Gastroesophageal sphincter (tissue), 4 donors: ENCODE results near the gene MBTD1. TPM values are rescaled to one million over a fixed set of nuclear protein-coding genes. Genes with fewer than 3 reads are reported as not detected.

Source experiments
- ATAC-seq: fragments of 150-250 bp; one replicate; pipeline ENCODE4 v1.9.1; 2016; ENCODE audit warnings: mild to moderate bottlenecking, moderate library complexity
- H3K27ac ChIP-seq, 4 donors: fragments of 200-600 bp; sonication (generic) in 3 of 4; 1 replicate in 3 of 4; 2 replicates in 1 of 4; pipeline ENCODE4 v1.5.1; 2016 to 2019
- H3K27me3 ChIP-seq: fragments of 200-600 bp; sonication (generic); one replicate; pipeline ENCODE4 v1.5.1; 2019
- H3K36me3 ChIP-seq, 2 donors: fragments of 200-600 bp; sonication (generic); one replicate each; pipeline ENCODE4 v1.5.1; 2019; ENCODE audit warnings: control low read depth in 1 of 2
- H3K4me1 ChIP-seq, 3 donors: fragments of 200-600 bp; sonication (generic); 1 replicate in 2 of 3; 2 replicates in 1 of 3; pipeline ENCODE4 v1.5.1; 2016 to 2019; ENCODE audit warnings: control low read depth in 2 of 3
- H3K4me3 ChIP-seq, 2 donors: fragments of 200-600 bp; sonication (generic); one replicate each; pipeline ENCODE4 v1.5.1; 2019; ENCODE audit warnings: mild to moderate bottlenecking in 1 of 2, moderate library complexity in 1 of 2
- H3K9me3 ChIP-seq, 3 donors: fragments of 200-600 bp; sonication (generic); one replicate each; pipeline ENCODE4 v1.5.1; 2017 to 2019; ENCODE audit warnings: control low read depth in 2 of 3
- EP300 ChIP-seq: sonication (generic); formaldehyde crosslinking; IDR thresholded peaks from one replicate; pipeline ENCODE4 v1.6.1; 2017; ENCODE audit warnings: antibody characterized with exemption, mild to moderate bottlenecking
- POLR2A ChIP-seq, 2 donors: fragments of 450-650 bp; IDR thresholded peaks; one replicate each; pipeline ENCODE4 v1.6.1; 2017; ENCODE audit warnings: antibody characterized with exemption in 2 of 2, mild to moderate bottlenecking in 2 of 2, moderate library complexity in 1 of 2
- POLR2AphosphoS5 ChIP-seq: sonication (generic); formaldehyde crosslinking; IDR thresholded peaks from one replicate; pipeline ENCODE4 v1.6.1; 2017; ENCODE audit warnings: antibody characterized with exemption
- WGBS, 2 donors: methylation state at CpG; one replicate each; pipeline ENCODE4 v1.1.5; 2018; ENCODE audit warnings: low coverage in 1 of 2; 5-methylcytosine and 5-hydroxymethylcytosine counted together
- total RNA-seq, 4 donors: library from RNA; depleted of rRNA; stranded (reverse); fragments of >200 nt; gene quantifications; one replicate each; pipeline ENCODE4 v1.1.0, GENCODE V29; 2016
- TF ChIP-seq, protein P1 (sequence below), 4 experiments: fragments of 200-600 bp in 2 of 4; fragments of 450-650 bp in 2 of 4; sonication (generic) in 1 of 4; IDR thresholded peaks; one replicate each; pipeline ENCODE4 v1.5.1; 2017 to 2019; ENCODE audit warnings: antibody characterized with exemption in 4 of 4, mild to moderate bottlenecking in 2 of 4, moderate library complexity in 2 of 4

The MBTD1 gene
- total RNA-seq, 4 donors from 2014 or later: 7.3 to 19.9 (median 13.1) TPM

- no peak for TF ChIP-seq EP300
- no peak for TF ChIP-seq POLR2AphosphoS5
- TF ChIP-seq, protein P1, sequence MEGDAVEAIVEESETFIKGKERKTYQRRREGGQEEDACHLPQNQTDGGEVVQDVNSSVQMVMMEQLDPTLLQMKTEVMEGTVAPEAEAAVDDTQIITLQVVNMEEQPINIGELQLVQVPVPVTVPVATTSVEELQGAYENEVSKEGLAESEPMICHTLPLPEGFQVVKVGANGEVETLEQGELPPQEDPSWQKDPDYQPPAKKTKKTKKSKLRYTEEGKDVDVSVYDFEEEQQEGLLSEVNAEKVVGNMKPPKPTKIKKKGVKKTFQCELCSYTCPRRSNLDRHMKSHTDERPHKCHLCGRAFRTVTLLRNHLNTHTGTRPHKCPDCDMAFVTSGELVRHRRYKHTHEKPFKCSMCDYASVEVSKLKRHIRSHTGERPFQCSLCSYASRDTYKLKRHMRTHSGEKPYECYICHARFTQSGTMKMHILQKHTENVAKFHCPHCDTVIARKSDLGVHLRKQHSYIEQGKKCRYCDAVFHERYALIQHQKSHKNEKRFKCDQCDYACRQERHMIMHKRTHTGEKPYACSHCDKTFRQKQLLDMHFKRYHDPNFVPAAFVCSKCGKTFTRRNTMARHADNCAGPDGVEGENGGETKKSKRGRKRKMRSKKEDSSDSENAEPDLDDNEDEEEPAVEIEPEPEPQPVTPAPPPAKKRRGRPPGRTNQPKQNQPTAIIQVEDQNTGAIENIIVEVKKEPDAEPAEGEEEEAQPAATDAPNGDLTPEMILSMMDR (IDR thresholded peaks at IDR 0.05): no peak
- TF ChIP-seq POLR2A (IDR thresholded peaks at IDR 0.05): no peak
- ATAC-seq: no peak
- WGBS, 2 donors: 87 to 100% methylated on average over 1 to 3 of the region's 3 CpGs
These were observed 100.2 kb downstream of the MBTD1 start for GRCh38 chr17:51159604-51160003.

GRCh38 chr17:51155416-51155815, 104.4 kb downstream of the MBTD1 start:
- ATAC-seq: no peak
- Histone ChIP-seq H3K27ac (no peak overlapping the region), H3K4me1 (peaks cover 0 to 26% (median 12%) of the 10 kb centered on the region in 3 donors), H3K4me3 (no peak overlapping the region), H3K9me3 (no peaks in the 10 kb centered on the region), H3K27me3 (no peaks in the 10 kb centered on the region), H3K36me3 (peaks cover 0 to 21% of the 10 kb centered on the region in 2 donors)
- TF ChIP-seq POLR2AphosphoS5 (no peak), POLR2A (IDR thresholded peaks at IDR 0.05) (no peak), EP300 (no peak)
- TF ChIP-seq, protein P1 (IDR thresholded peaks at IDR 0.05): no peak
- WGBS, 2 donors: 100% methylated on average over 3 to 4 of the region's 8 CpGs

More at GRCh38 chr17:51159604-51160003, 100.2 kb downstream of the MBTD1 start:
- no peak overlapping the region for H3K27ac ChIP-seq
- no peaks in the 10 kb centered on the region for H3K9me3 ChIP-seq
- H3K27me3 ChIP-seq: no peaks in the 10 kb centered on the region
- H3K36me3 ChIP-seq: peaks cover 0 to 41% of the 10 kb centered on the region in 2 donors
- no peak overlapping the region for H3K4me3 ChIP-seq
- H3K4me1 ChIP-seq: peaks cover 0 to 7% (median 3%) of the 10 kb centered on the region in 3 donors

DNA sequence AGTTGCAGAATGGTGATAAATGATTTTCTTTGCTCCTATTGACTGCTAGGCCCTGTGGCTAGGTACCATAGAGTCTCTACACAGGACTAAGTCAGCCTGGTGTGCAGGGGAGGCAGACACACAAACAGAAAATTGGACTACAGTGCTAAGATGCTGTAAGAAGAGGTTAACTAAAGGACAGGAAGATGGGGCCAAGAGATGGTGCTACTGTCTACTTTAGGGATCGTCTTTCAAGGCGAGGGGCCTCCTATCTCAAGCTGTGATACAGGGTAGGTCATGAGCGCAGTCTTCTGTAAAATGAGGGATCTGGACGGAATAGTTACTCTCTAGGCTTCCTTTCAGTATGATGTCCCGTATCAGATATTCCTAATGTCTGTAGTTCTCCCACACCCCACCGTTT, 105.7 kb downstream of the MBTD1 start:
- ATAC-seq: no peak
- H3K27ac ChIP-seq: peak overlapping the region in 1 of 4 donors; percentile 89
- 9 to 12% methylated on average over 6 of the region's 6 CpGs for WGBS, 2 donors

GRCh38 chr17:51153210-51154072, 106.4 kb downstream of the MBTD1 start, which contains the start of gene NME1:
Gene NME1, plus strand, starts transcription at chr17:51153559. Its CDS starts 2,096 bp downstream, at chr17:51155655.
- Histone ChIP-seq H3K27ac (peak within 1 kb of the TSS; percentile 84 to 92 (median 88)), H3K27me3 (no peaks in the 10 kb centered on the region), H3K9me3 (no peaks in the 10 kb centered on the region), H3K4me1 (peaks cover 0 to 26% (median 12%) of the 10 kb centered on the region in 3 donors), H3K4me3 (peak within 1 kb of the TSS; percentile 32 to 67), H3K36me3 (peaks cover 0 to 5% of the 10 kb centered on the region in 2 donors)
- 0 to 1% methylated on average over 25 to 41 of the region's 60 CpGs for WGBS, 2 donors
- peak; percentile 97 for ATAC-seq
- TF ChIP-seq, protein P1 (IDR thresholded peaks at IDR 0.05): peak in 3 of 4 experiments; percentile 81 to 86 (median 84)
- TF ChIP-seq EP300 (no peak), POLR2AphosphoS5 (peak; percentile 80), POLR2A (IDR thresholded peaks at IDR 0.05) (no peak)

More for the DNA sequence above, 105.7 kb downstream of the MBTD1 start:
- no peaks in the 10 kb centered on the region for H3K9me3 ChIP-seq
- peaks cover 0 to 11% of the 10 kb centered on the region in 2 donors for H3K36me3 ChIP-seq
- peak overlapping the region; percentile 32 to 67 for H3K4me3 ChIP-seq
- TF ChIP-seq, protein P1 (IDR thresholded peaks at IDR 0.05): no peak
- TF ChIP-seq POLR2AphosphoS5: no peak
- TF ChIP-seq EP300: no peak
- TF ChIP-seq POLR2A (IDR thresholded peaks at IDR 0.05): no peak
- H3K4me1 ChIP-seq: peaks cover 0 to 26% (median 12%) of the 10 kb centered on the region in 3 donors
- H3K27me3 ChIP-seq: no peaks in the 10 kb centered on the region
